ENCODE results near the gene MTCH1.
A peak's percentile ranks its signal among the peaks of the same experiment; 100 is the strongest.

The MTCH1 gene

DNA sequence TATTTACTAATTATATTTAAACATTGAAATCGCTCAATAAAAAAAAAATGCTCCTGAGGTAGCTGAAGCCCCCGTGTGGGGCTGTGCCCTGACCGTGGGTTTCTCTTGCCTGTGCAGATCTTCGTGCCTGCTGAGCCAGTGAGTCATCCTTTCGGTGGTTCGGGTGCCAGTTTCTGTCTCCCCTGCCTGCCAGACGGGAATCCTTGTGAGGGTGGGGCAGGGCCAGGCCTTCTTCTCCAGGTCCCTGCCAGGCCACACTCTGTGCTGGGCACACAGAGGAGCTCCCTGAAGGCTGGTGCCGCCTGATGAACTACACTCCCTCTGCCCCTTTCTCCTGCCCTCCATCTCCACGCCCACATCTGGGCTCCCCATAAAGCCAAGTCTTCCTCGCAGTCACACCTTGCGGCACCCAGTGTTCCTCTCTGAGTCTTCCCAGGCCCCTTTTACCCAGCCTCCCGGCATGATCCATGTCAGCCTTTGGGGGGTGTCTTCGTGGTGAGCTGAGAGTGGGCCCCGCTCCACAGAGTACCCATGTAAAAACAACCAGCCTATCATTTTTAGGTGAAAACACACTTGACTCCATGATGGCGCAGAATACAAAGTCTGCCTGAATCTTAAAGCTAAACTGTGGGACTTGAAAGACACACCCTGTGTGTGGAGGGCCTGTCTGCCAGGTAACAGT, 38.8 kb upstream of the MTCH1 start:
- Histone ChIP-seq H3K9me3 (ENCODE audit: control insufficient read depth, insufficient read depth, low read length) (no peaks in the 10 kb centered on the region), H3K9ac (ENCODE audit: low read depth, low read length) (no peak overlapping the region), H3K4me3 (ENCODE audit: low read depth, low read length) (no peak overlapping the region), H3K36me3 (ENCODE audit: control insufficient read depth, insufficient read depth, low read length) (no peaks in the 10 kb centered on the region), H3K27me3 (ENCODE audit: control insufficient read depth, insufficient read depth, low read length) (no peaks in the 10 kb centered on the region), H3K4me1 (ENCODE audit: control insufficient read depth, insufficient read depth, low read length) (peaks cover 7% of the 10 kb centered on the region)

DNA sequence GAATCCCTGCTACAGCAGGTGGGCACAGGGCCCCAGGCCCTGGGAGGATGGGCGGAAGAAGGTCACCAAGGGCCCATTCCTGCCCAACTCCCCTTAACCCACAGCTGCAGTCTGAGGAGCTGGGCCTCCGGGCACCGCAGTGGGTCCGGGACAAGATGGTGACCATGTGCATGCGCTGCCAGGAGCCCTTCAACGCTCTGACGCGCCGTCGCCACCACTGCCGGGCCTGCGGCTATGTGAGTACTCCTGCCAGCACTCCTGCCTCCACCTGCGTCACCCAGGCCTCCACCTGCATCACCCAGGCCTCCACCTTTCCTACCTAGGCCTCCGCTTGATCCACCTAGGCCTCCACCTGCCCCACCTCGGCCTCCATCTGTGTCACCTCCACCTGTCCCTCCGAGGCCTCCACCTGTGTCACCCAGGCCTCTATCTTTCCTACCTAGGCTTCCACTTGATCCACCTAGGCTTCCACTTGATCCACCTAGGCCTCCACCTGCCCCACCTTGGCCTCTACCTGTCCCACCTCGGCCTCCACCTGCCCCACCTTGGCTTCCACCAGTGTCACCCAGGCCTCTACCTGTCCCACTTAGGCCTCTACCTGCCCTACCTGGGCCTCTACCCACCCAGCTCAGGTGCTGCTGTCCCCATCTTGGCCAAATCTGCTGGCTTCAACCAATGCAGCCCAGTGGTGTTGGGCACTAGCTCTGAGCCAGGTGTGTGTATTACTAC, 36.3 kb upstream of the MTCH1 start:
- peaks cover 7% of the 10 kb centered on the region for H3K4me1 ChIP-seq (ENCODE audit: control insufficient read depth, insufficient read depth, low read length)
- H3K36me3 ChIP-seq (ENCODE audit: control insufficient read depth, insufficient read depth, low read length): no peaks in the 10 kb centered on the region
- no peak overlapping the region for H3K4me3 ChIP-seq (ENCODE audit: low read depth, low read length)
- no peaks in the 10 kb centered on the region for H3K27me3 ChIP-seq (ENCODE audit: control insufficient read depth, insufficient read depth, low read length)
- no peak overlapping the region for H3K9ac ChIP-seq (ENCODE audit: low read depth, low read length)
- no peaks in the 10 kb centered on the region for H3K9me3 ChIP-seq (ENCODE audit: control insufficient read depth, insufficient read depth, low read length)

DNA sequence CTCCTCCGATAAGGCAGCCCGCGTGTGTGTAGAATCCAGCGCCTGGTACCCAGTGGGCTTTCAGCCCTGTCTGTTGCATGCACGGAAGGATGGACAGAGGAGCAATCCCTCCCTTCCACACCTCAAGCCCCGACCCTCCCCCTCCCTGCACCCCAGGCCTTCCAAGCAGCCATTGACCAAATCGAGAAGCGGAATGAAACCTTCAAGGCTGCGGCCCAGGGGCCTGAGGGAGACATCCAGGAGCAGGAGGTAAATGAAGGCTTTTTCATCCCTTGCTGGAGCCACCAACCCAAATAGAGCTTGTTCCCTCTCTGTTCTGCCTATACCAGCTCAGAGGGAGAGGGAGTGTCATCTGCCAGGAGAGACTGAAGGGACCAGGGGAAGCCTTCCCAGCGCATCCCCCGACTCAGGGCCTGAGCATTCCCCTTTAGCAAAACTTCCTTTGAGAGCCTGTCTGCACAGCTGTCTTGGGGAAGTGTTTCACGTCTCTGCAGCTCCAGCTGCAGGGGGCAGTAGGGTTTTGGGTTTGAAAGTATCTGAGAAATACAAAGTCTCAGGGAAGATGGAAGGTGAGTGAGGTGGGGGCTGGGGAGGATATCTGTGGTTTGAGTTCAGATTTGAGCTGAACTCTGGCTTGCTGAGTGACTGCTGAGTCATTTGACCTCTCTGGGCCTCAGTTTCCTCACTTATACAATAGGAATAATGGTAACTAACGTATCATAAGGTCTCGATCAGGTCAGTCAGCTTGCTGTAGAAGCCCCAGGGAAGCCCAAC, 35.5 kb upstream of the MTCH1 start:
- H3K9ac ChIP-seq (ENCODE audit: low read depth, low read length): no peak overlapping the region
- H3K4me3 ChIP-seq (ENCODE audit: low read depth, low read length): no peak overlapping the region
- no peaks in the 10 kb centered on the region for H3K36me3 ChIP-seq (ENCODE audit: control insufficient read depth, insufficient read depth, low read length)
- no peaks in the 10 kb centered on the region for H3K27me3 ChIP-seq (ENCODE audit: control insufficient read depth, insufficient read depth, low read length)
- no peaks in the 10 kb centered on the region for H3K9me3 ChIP-seq (ENCODE audit: control insufficient read depth, insufficient read depth, low read length)
- H3K4me1 ChIP-seq (ENCODE audit: control insufficient read depth, insufficient read depth, low read length): peaks cover 7% of the 10 kb centered on the region

DNA sequence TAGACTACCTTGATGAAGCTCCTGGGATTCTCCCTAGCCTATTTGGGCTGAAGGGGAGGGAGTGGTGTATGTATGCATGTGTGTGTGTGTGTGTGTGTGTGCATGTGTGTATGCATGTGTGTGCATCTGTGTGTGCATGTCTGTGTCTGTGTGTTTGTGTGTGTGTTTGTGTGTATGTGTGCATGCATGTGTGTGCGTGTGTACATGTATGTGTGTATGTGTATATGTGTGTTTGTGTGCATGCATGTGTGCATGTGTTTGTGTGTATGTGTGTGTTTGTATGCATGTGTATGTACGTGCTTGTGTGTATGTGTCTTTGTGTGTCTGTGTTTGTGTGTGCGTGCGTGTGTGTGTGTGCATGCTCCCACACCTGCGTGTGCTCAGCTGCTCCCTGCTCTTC, 34.8 kb upstream of the MTCH1 start:
- H3K4me1 ChIP-seq (ENCODE audit: control insufficient read depth, insufficient read depth, low read length): peaks cover 7% of the 10 kb centered on the region
- H3K9ac ChIP-seq (ENCODE audit: low read depth, low read length): no peak overlapping the region
- no peaks in the 10 kb centered on the region for H3K36me3 ChIP-seq (ENCODE audit: control insufficient read depth, insufficient read depth, low read length)
- no peak overlapping the region for H3K4me3 ChIP-seq (ENCODE audit: low read depth, low read length)
- no peaks in the 10 kb centered on the region for H3K27me3 ChIP-seq (ENCODE audit: control insufficient read depth, insufficient read depth, low read length)
- H3K9me3 ChIP-seq (ENCODE audit: control insufficient read depth, insufficient read depth, low read length): no peaks in the 10 kb centered on the region

DNA sequence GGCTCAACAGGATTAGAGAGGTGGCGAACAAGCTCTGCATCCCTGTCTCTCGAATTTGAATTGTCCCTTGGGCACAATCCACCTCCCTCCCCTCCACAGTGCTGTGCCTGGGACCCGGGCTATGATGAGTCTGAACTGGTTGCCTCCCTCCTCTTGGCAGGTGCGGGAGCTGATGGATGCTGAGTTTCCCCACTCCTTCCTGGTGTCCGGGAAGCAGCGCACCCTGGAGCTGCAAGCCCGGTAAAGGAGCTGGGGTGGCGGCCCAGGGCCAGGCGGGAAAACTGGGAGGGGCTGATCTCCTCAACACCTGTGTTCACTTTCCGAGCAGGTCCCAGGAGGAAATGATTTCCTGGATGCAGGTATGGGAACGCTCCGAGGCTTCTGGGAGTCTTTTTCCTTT, 34.4 kb upstream of the MTCH1 start:
- Histone ChIP-seq H3K9me3 (ENCODE audit: control insufficient read depth, insufficient read depth, low read length) (no peaks in the 10 kb centered on the region), H3K36me3 (ENCODE audit: control insufficient read depth, insufficient read depth, low read length) (no peaks in the 10 kb centered on the region), H3K9ac (ENCODE audit: low read depth, low read length) (no peak overlapping the region), H3K27me3 (ENCODE audit: control insufficient read depth, insufficient read depth, low read length) (no peaks in the 10 kb centered on the region), H3K4me3 (ENCODE audit: low read depth, low read length) (no peak overlapping the region), H3K4me1 (ENCODE audit: control insufficient read depth, insufficient read depth, low read length) (peaks cover 7% of the 10 kb centered on the region)

DNA sequence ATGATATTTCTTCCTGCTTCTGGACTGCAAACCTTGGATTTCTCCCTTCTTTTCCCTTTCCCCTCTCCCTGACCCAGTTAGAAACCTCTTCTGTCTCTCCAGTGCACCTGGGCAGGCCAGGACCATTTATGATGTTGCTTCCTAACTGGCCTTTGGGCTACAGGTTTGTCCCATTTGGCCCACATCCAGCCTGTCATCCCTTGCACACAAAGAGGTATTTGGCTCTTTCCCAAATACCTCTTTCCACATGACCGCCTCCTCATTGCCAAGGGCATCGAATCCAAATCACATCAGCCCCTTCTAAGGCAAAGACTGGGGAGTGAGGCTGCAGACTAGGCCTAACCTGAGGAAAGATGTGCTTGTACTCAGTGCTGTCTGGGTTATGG, 33.1 kb upstream of the MTCH1 start:
- Histone ChIP-seq H3K27me3 (ENCODE audit: control insufficient read depth, insufficient read depth, low read length) (no peaks in the 10 kb centered on the region), H3K36me3 (ENCODE audit: control insufficient read depth, insufficient read depth, low read length) (no peaks in the 10 kb centered on the region), H3K4me1 (ENCODE audit: control insufficient read depth, insufficient read depth, low read length) (peaks cover 7% of the 10 kb centered on the region), H3K9me3 (ENCODE audit: control insufficient read depth, insufficient read depth, low read length) (no peaks in the 10 kb centered on the region), H3K9ac (ENCODE audit: low read depth, low read length) (no peak overlapping the region), H3K4me3 (ENCODE audit: low read depth, low read length) (no peak overlapping the region)

DNA sequence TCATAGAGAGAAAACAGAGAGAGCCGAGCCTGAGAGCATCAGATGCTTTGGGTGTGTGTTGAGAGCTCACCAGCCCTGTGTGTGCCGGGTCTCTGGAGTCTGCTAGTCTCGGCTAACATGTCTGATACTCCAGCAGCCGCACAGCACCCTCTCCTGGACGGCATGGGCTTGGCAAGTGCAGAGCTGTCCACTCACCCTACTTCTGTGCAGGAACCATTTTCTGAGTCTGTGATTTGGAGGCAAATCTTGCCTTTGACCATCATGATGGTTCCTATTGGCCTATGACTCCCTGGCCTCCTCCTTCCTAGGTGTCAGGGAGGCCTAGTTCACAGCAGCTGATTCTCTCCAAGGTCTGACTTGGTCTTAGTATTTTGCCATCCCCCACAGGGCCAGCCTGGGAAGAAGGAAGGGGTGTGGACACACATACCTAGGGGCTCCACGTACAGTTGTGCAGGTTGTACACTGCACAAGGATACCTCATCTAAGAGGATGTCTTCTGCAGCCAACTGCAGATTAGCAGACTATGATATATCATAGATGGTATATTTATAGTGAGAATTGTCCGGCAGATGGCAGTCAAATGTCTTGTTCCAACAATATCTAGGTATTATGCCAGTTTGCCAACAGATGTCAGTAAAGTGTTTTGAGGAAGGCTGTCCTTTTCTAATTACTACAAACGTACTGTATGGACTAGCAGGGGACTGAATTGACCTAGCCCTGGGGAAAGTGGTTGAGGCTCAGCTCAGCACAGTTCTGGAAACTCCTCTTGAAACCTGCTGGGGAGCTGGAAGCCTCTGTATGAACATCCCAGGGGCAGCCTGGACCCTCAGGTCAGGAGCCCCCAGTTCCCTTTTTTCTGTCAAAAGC, 32.4 kb upstream of the MTCH1 start:
- H3K27me3 ChIP-seq (ENCODE audit: control insufficient read depth, insufficient read depth, low read length): no peaks in the 10 kb centered on the region
- H3K9ac ChIP-seq (ENCODE audit: low read depth, low read length): no peak overlapping the region
- H3K4me3 ChIP-seq (ENCODE audit: low read depth, low read length): no peak overlapping the region
- peaks cover 6% of the 10 kb centered on the region for H3K4me1 ChIP-seq (ENCODE audit: control insufficient read depth, insufficient read depth, low read length)
- no peaks in the 10 kb centered on the region for H3K9me3 ChIP-seq (ENCODE audit: control insufficient read depth, insufficient read depth, low read length)
- no peaks in the 10 kb centered on the region for H3K36me3 ChIP-seq (ENCODE audit: control insufficient read depth, insufficient read depth, low read length)

DNA sequence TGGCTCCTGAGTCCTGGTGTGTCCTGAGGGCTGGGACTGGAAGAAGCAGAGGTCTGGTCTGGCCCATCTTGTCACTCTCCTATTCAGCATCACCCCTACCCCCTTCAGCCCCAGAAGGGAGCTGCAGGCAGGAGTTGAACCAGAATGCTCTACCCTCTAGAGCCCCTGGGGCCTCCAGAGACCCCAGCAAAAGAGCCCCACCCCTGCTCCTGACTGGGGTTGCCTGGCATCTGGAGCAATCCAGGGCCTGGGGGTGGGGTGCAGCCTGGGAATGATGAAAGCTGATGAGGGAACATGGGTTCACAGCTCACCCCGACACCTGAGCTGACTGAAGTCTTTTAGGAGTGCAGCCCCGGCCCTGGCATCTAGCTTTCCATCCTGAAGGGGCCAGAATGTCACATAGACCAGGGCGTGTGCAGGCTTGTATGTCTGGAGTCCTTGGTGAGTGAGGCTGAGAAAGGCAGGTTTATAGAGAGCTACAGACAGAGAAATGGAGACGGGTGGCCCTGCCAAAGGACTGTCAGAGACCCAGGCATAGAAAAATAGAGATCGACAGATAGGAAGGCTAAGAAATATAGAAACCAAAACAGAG, 31.7 kb upstream of the MTCH1 start:
- peaks cover 3% of the 10 kb centered on the region for H3K4me1 ChIP-seq (ENCODE audit: control insufficient read depth, insufficient read depth, low read length)
- H3K36me3 ChIP-seq (ENCODE audit: control insufficient read depth, insufficient read depth, low read length): no peaks in the 10 kb centered on the region
- no peak overlapping the region for H3K4me3 ChIP-seq (ENCODE audit: low read depth, low read length)
- no peaks in the 10 kb centered on the region for H3K27me3 ChIP-seq (ENCODE audit: control insufficient read depth, insufficient read depth, low read length)
- peak overlapping the region; percentile 18 for H3K9ac ChIP-seq (ENCODE audit: low read depth, low read length)
- H3K9me3 ChIP-seq (ENCODE audit: control insufficient read depth, insufficient read depth, low read length): no peaks in the 10 kb centered on the region

DNA sequence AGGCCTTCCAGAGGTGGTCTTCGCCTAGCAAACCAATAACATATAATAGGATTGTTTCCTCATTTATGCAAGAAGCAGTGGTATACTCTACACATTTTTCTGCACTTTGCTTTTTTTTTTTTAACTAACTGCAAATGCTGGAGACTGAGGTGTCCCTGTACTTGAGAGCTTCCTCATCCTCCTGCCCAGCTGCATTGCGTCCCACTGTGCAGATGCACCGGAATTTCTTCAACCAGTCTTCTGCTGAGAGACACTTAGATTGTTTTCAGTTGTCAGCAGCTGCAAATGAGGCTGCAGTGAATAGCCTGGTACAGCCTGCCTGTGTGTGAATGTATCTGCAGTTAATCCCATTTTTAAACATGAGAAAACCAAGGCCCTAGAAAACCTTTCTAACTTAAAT, 31.0 kb upstream of the MTCH1 start:
- Histone ChIP-seq H3K36me3 (ENCODE audit: control insufficient read depth, insufficient read depth, low read length) (no peaks in the 10 kb centered on the region), H3K4me3 (ENCODE audit: low read depth, low read length) (no peak overlapping the region), H3K9me3 (ENCODE audit: control insufficient read depth, insufficient read depth, low read length) (no peaks in the 10 kb centered on the region), H3K27me3 (ENCODE audit: control insufficient read depth, insufficient read depth, low read length) (no peaks in the 10 kb centered on the region), H3K9ac (ENCODE audit: low read depth, low read length) (no peak overlapping the region), H3K4me1 (ENCODE audit: control insufficient read depth, insufficient read depth, low read length) (peaks cover 3% of the 10 kb centered on the region)

DNA sequence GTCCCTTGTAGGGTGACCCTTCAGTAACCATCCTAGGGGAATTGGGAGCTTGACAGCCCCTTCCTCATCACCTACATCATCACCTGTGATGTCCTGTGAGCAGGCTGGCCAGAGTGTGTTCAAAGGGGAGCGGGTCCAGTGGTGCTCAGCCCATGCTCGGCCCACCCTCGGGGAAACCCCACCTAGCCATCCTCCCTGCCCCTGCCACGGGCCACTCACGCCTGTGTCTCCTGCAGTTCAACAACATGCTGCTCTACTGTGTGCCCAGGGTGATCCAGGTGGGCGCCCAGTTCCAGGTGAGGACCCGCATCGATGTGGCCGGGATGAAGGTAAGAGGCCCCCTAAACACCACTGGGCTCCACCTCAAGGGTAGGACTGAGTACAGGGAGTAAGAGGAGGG, 29.5 kb upstream of the MTCH1 start:
- Histone ChIP-seq H3K36me3 (ENCODE audit: control insufficient read depth, insufficient read depth, low read length) (no peaks in the 10 kb centered on the region), H3K27me3 (ENCODE audit: control insufficient read depth, insufficient read depth, low read length) (no peaks in the 10 kb centered on the region), H3K9me3 (ENCODE audit: control insufficient read depth, insufficient read depth, low read length) (no peaks in the 10 kb centered on the region), H3K4me3 (ENCODE audit: low read depth, low read length) (no peak overlapping the region), H3K4me1 (ENCODE audit: control insufficient read depth, insufficient read depth, low read length) (no peaks in the 10 kb centered on the region), H3K9ac (ENCODE audit: low read depth, low read length) (no peak overlapping the region)

DNA sequence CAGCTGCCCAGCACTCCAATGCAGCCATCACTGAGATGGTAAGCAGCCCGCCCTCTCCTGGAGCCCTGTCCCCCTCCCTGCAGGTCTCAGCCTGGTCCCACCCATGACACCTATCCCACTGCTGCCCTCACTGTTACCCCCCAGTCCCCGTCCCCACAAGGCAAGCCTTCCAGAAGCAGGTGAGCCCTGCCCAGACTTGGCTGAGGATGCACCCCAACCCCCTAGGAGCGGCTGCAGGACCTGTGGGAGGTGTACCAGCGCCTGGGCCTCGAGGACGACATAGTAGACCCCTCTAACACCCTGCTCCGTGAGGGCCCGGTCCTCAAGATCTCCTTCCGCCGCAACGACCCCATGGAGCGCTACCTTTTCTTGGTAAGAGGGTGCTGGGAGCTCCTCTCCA, 28.7 kb upstream of the MTCH1 start:
- no peaks in the 10 kb centered on the region for H3K36me3 ChIP-seq (ENCODE audit: control insufficient read depth, insufficient read depth, low read length)
- H3K4me3 ChIP-seq (ENCODE audit: low read depth, low read length): no peak overlapping the region
- no peaks in the 10 kb centered on the region for H3K4me1 ChIP-seq (ENCODE audit: control insufficient read depth, insufficient read depth, low read length)
- H3K27me3 ChIP-seq (ENCODE audit: control insufficient read depth, insufficient read depth, low read length): no peaks in the 10 kb centered on the region
- H3K9ac ChIP-seq (ENCODE audit: low read depth, low read length): no peak overlapping the region
- no peaks in the 10 kb centered on the region for H3K9me3 ChIP-seq (ENCODE audit: control insufficient read depth, insufficient read depth, low read length)
